ENCODE measurements around the gene SMPD2.

SMPD2 gene

DNA sequence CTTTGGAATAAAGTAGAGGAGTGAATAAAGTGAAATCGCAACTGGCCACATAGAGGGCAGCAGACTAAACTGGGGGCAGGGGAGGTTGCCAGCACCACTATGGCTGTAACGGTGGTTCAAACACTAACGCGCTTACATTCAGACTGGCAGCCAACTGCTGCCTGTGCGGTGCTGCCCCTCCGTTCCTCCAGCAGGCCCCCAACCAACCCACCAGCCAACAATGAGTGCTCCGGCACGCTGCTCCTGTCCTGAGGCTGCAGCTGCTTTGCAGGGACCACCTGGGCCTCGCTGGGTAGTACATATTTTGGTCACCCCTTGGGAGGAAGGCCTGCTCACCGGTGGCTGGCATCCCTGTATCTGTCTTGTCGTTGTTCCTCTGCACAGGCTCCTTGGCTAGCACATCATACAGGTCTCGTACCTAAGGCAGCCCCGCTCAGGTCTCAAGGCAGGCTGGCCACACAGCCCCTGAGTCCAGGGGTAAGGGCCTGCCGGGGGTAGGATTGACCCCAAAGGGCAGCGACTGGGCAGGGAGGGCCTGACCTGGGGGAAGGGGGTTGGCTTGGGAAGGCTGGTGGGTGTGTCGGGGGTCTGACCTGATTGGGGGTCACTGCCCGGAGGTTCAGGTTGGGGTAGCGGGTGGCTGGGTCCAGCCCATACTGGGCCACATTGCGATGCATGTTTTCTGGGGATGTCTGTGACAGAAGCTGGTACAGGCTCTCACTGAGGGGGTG lies 8.7 kb downstream of the SMPD2 start (continued):
- TF ChIP-seq ZNF70 (CRISPR knock-in tag; IDR thresholded peaks at IDR 0.05) = no peak
- no peak for TF ChIP-seq TCF4 (CRISPR knock-in tag; IDR thresholded peaks at IDR 0.05; ENCODE audit: borderline replicate concordance)
- TF ChIP-seq SNAI2 (CRISPR knock-in tag; IDR thresholded peaks at IDR 0.05) = no peak
- TF ChIP-seq OSR1 (CRISPR knock-in tag; IDR thresholded peaks at IDR 0.05) = no peak

DNA sequence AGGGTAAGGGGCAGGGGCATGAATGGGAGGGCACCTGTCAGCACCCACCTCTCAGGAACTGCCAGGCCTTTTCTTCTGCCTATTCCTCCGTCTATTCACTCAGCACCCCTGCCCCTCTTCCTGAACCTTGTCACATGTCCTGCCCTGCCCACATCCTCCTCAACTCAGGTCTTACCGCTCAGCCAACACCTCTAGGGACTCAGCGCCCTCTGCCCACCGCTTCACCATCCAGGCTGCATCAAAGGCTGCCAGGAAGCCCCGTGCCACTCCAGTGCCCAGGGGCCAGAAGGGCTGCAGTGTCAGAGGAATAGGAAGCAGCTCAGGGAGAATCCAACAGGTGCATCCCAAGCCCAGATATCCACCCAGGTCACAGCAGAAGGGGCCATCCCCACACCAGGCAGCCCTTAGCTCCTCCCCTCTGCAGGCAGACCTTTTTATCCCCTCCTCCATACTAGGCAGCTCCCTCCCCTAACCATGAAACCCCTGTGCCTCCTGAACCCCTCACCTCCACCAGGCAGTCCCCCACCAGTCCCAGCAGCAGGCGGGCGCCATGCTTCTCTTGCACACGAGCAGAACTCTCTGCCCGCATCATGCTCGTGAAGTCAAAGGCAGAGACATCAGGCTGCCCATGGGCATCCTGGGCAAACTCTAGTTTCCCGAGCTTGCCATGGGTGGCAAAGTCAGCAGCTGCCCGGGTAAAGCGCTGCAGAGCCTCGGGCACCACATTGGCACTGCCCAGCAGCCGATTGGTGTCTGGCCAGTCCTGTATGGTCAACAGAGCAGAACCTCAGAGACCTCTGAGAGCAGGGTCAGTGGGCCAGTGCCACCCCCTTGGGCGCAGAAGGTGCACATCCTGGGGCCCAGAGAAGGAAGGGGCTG lies 9.5 kb downstream of the SMPD2 start:
- ATAC-seq = no peak

DNA sequence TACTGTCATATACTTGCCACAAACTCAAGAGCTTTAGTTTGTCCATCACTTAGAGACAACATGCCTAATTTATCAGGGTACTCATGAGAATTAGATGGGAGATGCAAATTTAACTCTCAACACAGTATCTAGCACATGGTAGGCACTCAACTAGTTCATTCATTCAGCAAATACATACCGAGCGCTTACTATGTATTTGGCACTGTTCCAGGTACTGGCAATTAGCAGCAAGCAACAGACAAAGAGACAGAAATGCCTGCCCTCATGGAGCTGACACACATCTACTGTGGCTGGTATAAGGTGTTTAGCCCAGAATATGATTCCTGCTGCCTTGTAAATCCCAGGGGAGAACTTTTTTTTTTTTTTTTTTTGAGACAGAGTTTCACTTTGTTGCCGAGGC lies 10.3 kb downstream of the SMPD2 start:
- TF ChIP-seq, protein P1, sequence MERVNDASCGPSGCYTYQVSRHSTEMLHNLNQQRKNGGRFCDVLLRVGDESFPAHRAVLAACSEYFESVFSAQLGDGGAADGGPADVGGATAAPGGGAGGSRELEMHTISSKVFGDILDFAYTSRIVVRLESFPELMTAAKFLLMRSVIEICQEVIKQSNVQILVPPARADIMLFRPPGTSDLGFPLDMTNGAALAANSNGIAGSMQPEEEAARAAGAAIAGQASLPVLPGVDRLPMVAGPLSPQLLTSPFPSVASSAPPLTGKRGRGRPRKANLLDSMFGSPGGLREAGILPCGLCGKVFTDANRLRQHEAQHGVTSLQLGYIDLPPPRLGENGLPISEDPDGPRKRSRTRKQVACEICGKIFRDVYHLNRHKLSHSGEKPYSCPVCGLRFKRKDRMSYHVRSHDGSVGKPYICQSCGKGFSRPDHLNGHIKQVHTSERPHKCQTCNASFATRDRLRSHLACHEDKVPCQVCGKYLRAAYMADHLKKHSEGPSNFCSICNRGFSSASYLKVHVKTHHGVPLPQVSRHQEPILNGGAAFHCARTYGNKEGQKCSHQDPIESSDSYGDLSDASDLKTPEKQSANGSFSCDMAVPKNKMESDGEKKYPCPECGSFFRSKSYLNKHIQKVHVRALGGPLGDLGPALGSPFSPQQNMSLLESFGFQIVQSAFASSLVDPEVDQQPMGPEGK (CRISPR knock-in tag; IDR thresholded peaks at IDR 0.05; ENCODE audit: borderline replicate concordance) = no peak
- no peak for TF ChIP-seq RARB (CRISPR knock-in tag; IDR thresholded peaks at IDR 0.05)
- no peak for TF ChIP-seq ISL1 (CRISPR knock-in tag; IDR thresholded peaks at IDR 0.05)
- no peak for TF ChIP-seq ZNF565 (CRISPR knock-in tag; conservative IDR thresholded peaks at IDR 0.05; ENCODE audit: low read depth)
- TF ChIP-seq, protein P2, sequence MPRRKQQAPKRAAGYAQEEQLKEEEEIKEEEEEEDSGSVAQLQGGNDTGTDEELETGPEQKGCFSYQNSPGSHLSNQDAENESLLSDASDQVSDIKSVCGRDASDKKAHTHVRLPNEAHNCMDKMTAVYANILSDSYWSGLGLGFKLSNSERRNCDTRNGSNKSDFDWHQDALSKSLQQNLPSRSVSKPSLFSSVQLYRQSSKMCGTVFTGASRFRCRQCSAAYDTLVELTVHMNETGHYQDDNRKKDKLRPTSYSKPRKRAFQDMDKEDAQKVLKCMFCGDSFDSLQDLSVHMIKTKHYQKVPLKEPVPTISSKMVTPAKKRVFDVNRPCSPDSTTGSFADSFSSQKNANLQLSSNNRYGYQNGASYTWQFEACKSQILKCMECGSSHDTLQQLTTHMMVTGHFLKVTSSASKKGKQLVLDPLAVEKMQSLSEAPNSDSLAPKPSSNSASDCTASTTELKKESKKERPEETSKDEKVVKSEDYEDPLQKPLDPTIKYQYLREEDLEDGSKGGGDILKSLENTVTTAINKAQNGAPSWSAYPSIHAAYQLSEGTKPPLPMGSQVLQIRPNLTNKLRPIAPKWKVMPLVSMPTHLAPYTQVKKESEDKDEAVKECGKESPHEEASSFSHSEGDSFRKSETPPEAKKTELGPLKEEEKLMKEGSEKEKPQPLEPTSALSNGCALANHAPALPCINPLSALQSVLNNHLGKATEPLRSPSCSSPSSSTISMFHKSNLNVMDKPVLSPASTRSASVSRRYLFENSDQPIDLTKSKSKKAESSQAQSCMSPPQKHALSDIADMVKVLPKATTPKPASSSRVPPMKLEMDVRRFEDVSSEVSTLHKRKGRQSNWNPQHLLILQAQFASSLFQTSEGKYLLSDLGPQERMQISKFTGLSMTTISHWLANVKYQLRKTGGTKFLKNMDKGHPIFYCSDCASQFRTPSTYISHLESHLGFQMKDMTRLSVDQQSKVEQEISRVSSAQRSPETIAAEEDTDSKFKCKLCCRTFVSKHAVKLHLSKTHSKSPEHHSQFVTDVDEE (CRISPR knock-in tag; IDR thresholded peaks at IDR 0.05) = no peak
- TF ChIP-seq ZNF8 (CRISPR knock-in tag; IDR thresholded peaks at IDR 0.05) = no peak
- TF ChIP-seq, protein P3, sequence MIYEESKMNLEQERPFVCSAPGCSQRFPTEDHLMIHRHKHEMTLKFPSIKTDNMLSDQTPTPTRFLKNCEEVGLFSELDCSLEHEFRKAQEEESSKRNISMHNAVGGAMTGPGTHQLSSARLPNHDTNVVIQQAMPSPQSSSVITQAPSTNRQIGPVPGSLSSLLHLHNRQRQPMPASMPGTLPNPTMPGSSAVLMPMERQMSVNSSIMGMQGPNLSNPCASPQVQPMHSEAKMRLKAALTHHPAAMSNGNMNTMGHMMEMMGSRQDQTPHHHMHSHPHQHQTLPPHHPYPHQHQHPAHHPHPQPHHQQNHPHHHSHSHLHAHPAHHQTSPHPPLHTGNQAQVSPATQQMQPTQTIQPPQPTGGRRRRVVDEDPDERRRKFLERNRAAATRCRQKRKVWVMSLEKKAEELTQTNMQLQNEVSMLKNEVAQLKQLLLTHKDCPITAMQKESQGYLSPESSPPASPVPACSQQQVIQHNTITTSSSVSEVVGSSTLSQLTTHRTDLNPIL (CRISPR knock-in tag; IDR thresholded peaks at IDR 0.05; ENCODE audit: low read depth) = no peak
- TF ChIP-seq PPARA (CRISPR knock-in tag; IDR thresholded peaks at IDR 0.05; ENCODE audit: borderline replicate concordance) = no peak
- no peak for ATAC-seq

More for the DNA sequence above, 9.5 kb downstream of the SMPD2 start:
- TF ChIP-seq GLIS3 (CRISPR knock-in tag; IDR thresholded peaks at IDR 0.05) = no peak
- no peak for TF ChIP-seq RARB (CRISPR knock-in tag; IDR thresholded peaks at IDR 0.05)
- TF ChIP-seq OSR1 (CRISPR knock-in tag; IDR thresholded peaks at IDR 0.05) = no peak
- TF ChIP-seq TCF4 (CRISPR knock-in tag; IDR thresholded peaks at IDR 0.05; ENCODE audit: borderline replicate concordance) = no peak
- TF ChIP-seq ESRRG (CRISPR knock-in tag; IDR thresholded peaks at IDR 0.05) = no peak
- TF ChIP-seq, protein P1 (CRISPR knock-in tag; IDR thresholded peaks at IDR 0.05; ENCODE audit: borderline replicate concordance) = no peak
- TF ChIP-seq ZNF8 (CRISPR knock-in tag; IDR thresholded peaks at IDR 0.05) = no peak
- TF ChIP-seq ZFP30 (CRISPR knock-in tag; IDR thresholded peaks at IDR 0.05) = no peak
- no peak for TF ChIP-seq SNAI2 (CRISPR knock-in tag; IDR thresholded peaks at IDR 0.05)
- no peak for TF ChIP-seq ISL1 (CRISPR knock-in tag; IDR thresholded peaks at IDR 0.05)
- TF ChIP-seq, protein P4, sequence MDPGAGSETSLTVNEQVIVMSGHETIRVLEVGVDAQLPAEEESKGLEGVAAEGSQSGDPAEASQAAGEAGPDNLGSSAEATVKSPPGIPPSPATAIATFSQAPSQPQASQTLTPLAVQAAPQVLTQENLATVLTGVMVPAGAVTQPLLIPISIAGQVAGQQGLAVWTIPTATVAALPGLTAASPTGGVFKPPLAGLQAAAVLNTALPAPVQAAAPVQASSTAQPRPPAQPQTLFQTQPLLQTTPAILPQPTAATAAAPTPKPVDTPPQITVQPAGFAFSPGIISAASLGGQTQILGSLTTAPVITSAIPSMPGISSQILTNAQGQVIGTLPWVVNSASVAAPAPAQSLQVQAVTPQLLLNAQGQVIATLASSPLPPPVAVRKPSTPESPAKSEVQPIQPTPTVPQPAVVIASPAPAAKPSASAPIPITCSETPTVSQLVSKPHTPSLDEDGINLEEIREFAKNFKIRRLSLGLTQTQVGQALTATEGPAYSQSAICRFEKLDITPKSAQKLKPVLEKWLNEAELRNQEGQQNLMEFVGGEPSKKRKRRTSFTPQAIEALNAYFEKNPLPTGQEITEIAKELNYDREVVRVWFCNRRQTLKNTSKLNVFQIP (CRISPR knock-in tag; IDR thresholded peaks at IDR 0.05; ENCODE audit: borderline replicate concordance, low read depth) = no peak
- TF ChIP-seq BACH2 (CRISPR knock-in tag; IDR thresholded peaks at IDR 0.05; ENCODE audit: borderline replicate concordance) = no peak
- TF ChIP-seq, protein P3 (CRISPR knock-in tag; IDR thresholded peaks at IDR 0.05; ENCODE audit: low read depth) = no peak
